GM19099 (cell line): ENCODE measurements around the gene PRM3.
A peak's percentile ranks its signal among the peaks of the same experiment; 100 is the strongest.

Experiments used
- POLR2A ChIP-seq: IDR thresholded peaks from 3 replicates; pipeline ENCODE4 v1.6.1; 2011; ENCODE audit warnings: low read depth; ENCODE audit not compliant: insufficient read length; ENCODE audit errors: extremely low read depth

Gene PRM3

GRCh38 chr16:11258553-11259492 is 14.6 kb downstream of the PRM3 start:
- no peak for TF ChIP-seq POLR2A

GRCh38 chr16:11257131-11257938 is 16.1 kb downstream of the PRM3 start:
- no peak for TF ChIP-seq POLR2A

DNA sequence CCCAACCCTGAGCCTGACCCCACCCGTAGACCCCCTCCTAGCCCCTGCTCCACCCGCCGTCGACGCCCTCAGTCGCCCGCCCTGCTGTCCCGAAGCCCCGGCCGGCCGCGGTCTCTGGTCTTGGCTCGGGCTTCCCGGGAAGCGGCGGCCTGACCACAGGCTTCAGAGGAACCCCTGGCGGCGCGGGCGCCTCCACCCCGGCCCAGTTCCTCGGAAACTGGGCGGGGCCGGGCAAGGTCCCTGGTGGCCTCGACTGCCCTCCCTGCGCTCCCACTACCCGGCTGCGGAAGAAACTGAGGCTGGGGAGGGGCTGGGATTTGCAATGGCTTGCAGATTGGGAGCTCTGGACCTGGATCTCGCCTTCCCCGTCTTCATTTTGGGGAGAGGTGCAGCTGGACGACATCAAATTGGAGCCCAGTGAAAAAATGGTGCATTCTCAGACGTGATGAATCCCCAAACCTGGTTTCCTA is 16.7 kb downstream of the PRM3 start:
- TF ChIP-seq POLR2A, result no peak

- TF ChIP-seq POLR2A, result peak; percentile 99
Measured at GRCh38 chr16:11255737-11256660, 17.4 kb downstream of the PRM3 start, which contains the start of gene SOCS1. SOCS1 (minus strand) TSS chr16:11256204; CDS start chr16:11255478, 726 bp downstream.

DNA sequence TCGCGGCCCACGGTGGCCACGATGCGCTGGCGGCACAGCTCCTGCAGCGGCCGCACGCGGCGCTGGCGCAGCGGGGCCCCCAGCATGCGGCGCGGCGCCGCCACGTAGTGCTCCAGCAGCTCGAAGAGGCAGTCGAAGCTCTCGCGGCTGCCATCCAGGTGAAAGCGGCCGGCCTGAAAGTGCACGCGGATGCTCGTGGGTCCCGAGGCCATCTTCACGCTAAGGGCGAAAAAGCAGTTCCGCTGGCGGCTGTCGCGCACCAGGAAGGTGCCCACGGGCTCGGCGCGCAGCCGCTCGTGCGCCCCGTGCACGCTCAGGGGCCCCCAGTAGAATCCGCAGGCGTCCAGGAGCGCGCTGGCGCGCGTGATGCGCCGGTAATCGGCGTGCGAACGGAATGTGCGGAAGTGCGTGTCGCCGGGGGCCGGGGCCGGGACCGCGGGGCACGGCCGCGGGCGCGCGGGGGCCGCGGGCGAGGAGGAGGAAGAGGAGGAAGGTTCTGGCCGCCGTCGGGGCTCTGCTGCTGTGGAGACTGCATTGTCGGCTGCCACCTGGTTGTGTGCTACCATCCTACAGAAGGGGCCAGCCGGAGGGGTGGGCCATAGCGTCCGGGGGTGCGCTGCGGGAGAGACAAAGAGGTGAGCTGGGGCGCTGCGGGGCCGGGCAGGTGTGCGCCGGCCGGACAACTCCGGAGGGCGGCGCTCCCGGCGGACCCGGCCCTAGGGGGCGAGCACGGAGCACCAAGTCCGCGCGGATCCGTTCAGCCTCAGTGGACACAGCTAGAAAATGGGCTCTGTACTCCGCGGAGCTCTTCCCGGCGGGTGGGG is 18.3 kb downstream of the PRM3 start:
- peak; percentile 45 for TF ChIP-seq POLR2A

- peak; percentile 8 for TF ChIP-seq POLR2A
Measured at GRCh38 chr16:11253995-11254912, 19.2 kb downstream of the PRM3 start.

DNA sequence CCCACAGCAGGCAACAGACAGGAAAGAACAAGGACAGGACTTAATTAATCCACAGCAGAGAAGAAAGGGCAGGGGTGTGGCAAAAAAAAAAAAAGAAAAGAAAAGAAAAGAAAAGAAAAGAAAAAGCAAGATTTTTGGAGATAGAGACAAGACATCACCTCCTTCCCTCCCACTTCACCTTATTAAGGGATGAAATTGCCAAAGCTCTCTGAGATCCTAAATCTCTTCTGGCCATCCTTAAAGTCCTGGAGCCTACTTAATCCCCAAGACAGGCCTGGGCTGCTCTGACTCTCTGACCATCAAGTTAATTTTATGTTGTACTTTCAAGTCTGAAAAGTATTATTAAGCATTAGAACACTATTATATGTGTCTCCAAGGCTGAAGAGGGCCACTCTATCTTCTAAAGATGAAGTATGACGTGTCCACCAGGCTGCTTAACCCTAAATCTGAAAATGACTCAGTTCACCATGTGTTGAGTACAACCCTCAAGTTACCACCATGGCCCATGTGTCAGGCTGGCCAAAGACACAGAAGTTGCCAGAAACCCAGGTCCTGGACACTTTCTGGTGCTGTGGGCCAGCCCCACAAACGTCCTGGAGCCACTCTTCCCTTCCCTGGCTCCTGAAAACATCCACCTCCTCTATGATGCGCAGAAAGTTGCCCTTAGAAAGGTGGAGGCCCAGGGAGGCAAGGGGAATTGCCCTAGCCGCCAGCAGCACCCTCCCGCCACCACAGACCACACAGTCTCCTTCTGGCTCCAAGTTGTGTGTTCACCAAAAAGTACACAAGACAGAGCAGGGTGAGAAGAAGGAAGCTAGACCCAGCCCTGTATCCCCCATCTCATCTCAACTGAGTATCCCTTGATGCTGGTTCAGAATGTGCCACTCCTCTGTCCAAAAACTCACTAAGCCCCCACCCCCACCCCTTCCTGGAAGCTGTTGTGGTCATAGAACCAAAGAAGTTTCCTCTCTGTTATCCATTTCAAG is 20.1 kb downstream of the PRM3 start:
- no peak for TF ChIP-seq POLR2A

DNA sequence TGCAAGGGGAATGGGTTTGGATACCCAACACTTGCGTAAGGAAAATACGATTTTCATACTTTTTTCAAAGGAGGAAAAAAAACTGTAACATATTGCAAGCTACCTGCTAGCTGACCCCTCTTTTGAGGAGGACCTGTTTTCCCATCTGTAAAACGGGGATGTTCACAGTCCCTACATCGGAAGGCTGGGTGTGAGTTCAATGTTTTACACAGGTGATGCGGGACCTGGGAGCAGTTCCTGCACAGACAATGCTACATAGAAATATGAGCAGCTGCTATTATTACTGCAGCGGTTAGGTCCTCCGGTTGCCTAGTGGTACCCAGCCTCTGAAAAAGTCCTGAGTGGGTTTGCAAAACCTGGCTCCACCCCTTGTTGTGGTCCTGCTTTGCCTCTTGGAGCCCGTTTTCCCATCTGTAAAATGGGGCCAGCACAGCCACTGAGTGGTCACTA is 20.9 kb downstream of the PRM3 start:
- TF ChIP-seq POLR2A, result no peak

DNA sequence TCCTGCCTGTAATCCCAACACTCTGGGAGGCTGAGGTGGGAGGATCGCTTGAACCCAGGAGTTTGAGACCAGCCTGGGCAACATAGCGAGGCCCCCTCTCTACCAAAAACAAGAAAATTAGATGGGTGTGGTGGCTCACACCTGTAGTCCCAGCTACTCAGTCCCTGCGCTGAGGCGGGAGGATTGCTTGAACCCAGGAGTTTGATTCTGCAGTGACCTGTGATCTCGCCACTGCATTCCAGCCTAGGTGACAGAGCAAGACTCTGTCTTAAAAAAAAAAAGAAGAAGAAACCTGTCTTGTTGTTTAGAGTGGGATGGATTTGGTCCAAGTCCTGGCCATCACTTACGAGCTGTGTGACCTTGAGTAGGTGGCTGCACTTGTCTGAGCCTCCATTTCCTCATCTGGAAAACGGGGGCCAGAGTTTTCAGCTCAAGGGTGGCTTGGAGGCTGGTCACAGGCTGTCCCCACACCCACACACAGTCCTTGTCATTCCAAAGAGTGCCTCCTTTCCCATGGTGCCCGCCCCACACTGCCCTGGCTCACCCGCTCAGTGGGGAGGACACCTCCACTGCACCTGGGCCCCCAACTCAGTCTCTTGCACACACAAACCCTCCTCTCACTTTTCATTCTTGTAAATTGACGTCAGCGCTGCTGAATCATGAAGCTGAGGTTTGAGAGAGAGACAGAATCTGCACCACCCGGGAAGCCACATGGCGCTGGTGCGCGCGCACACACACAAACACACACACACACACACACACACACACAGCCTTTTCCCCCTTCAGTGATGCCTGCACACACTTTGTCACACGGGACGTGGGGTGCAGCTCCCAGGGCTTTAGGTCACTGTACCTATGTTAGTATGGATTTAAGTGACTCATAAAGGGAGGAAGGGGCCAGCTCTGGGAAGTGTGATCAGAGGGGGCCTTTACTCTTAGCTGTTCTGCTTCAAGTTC is 21.6 kb downstream of the PRM3 start:
- TF ChIP-seq POLR2A, result peak; percentile 50

- TF ChIP-seq POLR2A, result peak; percentile 43
Measured at GRCh38 chr16:11250786-11251524, 22.5 kb downstream of the PRM3 start.
